ENCODE measurements around the gene DACT2. TPM values are rescaled to one million over a fixed set of nuclear protein-coding genes. Genes with fewer than 3 reads are reported as not detected.

The DACT2 gene
- total and polyA plus RNA-seq, 2 of the 8 experiments (the other 6 are each of a cell fraction or from before 2014, with no cell fraction given) = 2.9 to 3.1 TPM

GRCh38 chr6:168314021-168314420 lies 5.6 kb downstream of the DACT2 start:
- Histone ChIP-seq H3K23me2 (ENCODE audit: low read depth, low read length) (peaks cover 7% of the 10 kb centered on the region; the same call in 1 of the 2 replicates), H2BK20ac (ENCODE audit: low read length) (peak overlapping the region; percentile 68; the same call in 1 of the 2 replicates), H4K91ac (replicated peaks; ENCODE audit: insufficient read length, low read length) (peak overlapping the region; percentile 67), H3K9me3 (ENCODE audit: insufficient read depth in 2 of 2, low read depth in 1 of 2, low read length in 1 of 2) (no peaks in the 10 kb centered on the region), H3K18ac (ENCODE audit: extremely low read depth, low read length) (peak overlapping the region; percentile 94), H4K8ac (ENCODE audit: extremely low read depth, insufficient read depth, low read length) (no peak overlapping the region), H2BK15ac (ENCODE audit: low read length) (peak overlapping the region; percentile 97), H2AFZ (ENCODE audit: low read length) (no peak overlapping the region; the same call in 1 of the 2 replicates), H3K79me1 (ENCODE audit: low read depth, low read length) (no peaks in the 10 kb centered on the region), H3K27ac (ENCODE audit: low read depth, low read length) (0 out of 2 replicates have a peak overlapping the region, but pooled peaks have one; percentile 35), H3K79me2 (ENCODE audit: control insufficient read depth in 1 of 2, insufficient read depth in 2 of 2, low read length in 2 of 2) (no peaks in the 10 kb centered on the region), H2BK12ac (ENCODE audit: low read depth, low read length) (peak overlapping the region; percentile 60; the same call in 1 of the 2 replicates), H2BK120ac (replicated peaks; ENCODE audit: low read depth, low read length) (peak overlapping the region; percentile 60), H4K20me1 (replicated peaks in 1 of 2; ENCODE audit: control insufficient read depth in 1 of 2, insufficient read depth in 2 of 2, low read length in 2 of 2) (peaks cover 0 to 3% of the 10 kb centered on the region in 2 experiments), H3K4me1 (replicated peaks in 1 of 4; ENCODE audit: control insufficient read depth in 3 of 4, insufficient read depth in 4 of 4, low read length in 3 of 4) (peaks cover 12 to 24% (median 16%) of the 10 kb centered on the region in 4 experiments), H3K4ac (replicated peaks; ENCODE audit: insufficient read length, low read depth, low read length) (no peak overlapping the region), H3K27me3 (replicated peaks in 1 of 4; ENCODE audit: control insufficient read depth in 3 of 4, extremely low read depth in 1 of 4, insufficient read depth in 3 of 4, low read length in 3 of 4) (peaks cover 0 to 12% (median 9%) of the 10 kb centered on the region in 4 experiments; a peak in 4 of 7 replicates), H3K9ac (replicated peaks in 1 of 4; ENCODE audit: extremely low read depth in 1 of 4, low read depth in 3 of 4, low read length in 3 of 4) (peak overlapping the region in 2 of 4 experiments; percentile 20 to 34; a peak in 4 of 7 replicates), H3K14ac (ENCODE audit: insufficient read length) (no peak overlapping the region), H3K4me2 (ENCODE audit: insufficient read depth in 1 of 2, low read depth in 2 of 2, low read length in 2 of 2) (peak overlapping the region in 1 of 2 experiments; percentile 56; a peak in 2 of 4 replicates), H3K23ac (ENCODE audit: insufficient read length) (no peak overlapping the region), H2BK5ac (ENCODE audit: low read depth, low read length) (peak overlapping the region; percentile 58; the same call in 1 of the 2 replicates), H3K36me3 (ENCODE audit: control insufficient read depth in 2 of 4, insufficient read depth in 4 of 4, low read length in 3 of 4) (peaks cover 0 to under 1% (median 0%) of the 10 kb centered on the region in 4 experiments; a peak in 1 of 8 replicates), H3K56ac (replicated peaks; ENCODE audit: insufficient read length, low read depth, low read length) (no peak overlapping the region), H2AK5ac (ENCODE audit: low read depth, low read length) (no peak overlapping the region), H4K5ac (ENCODE audit: insufficient read length, low read depth, low read length) (peak overlapping the region; percentile 18), H3K4me3 (ENCODE audit: extremely low read depth in 1 of 4, insufficient read depth in 2 of 4, low read depth in 3 of 4, low read length in 4 of 4) (no peak overlapping the region)
- peak in 1 of 2 experiments; percentile 47 for DNase-seq (ENCODE audit: low read depth in 1 of 2, low spot score in 2 of 2)
- FAIRE-seq = no peak
- WGBS, 2 experiments (ENCODE audit: extremely low coverage in 1 of 2, insufficient coverage in 1 of 2, insufficient read length in 1 of 2, insufficient replicate concordance in 2 of 2, low coverage in 1 of 2, low lambda C conversion rate in 2 of 2, missing lambda C conversion rate in 1 of 2) = 81% methylated on average over 12 of the region's 12 CpGs; no CpG with 5 or more reads in 1 of the 2 experiments
- POLR2A ChIA-PET (ENCODE audit: partially characterized antibody) = interaction anchor here (1.5 kb wide), 1 partner anchor 12 kb away, joined by 8 read pairs; no protein-coding TSS in a partner anchor
- CTCF ChIA-PET (ENCODE audit: partially characterized antibody) = interaction anchor here (1.0 to 1.5 kb wide), 3 partner anchors 19 to 81 kb away, joined by 4 to 7 read pairs (median 4); no protein-coding TSS in a partner anchor
- TF ChIP-seq SIN3A (conservative IDR thresholded peaks at IDR 0.05 in 1 of 2, IDR thresholded peaks at IDR 0.05 in 1 of 2; ENCODE audit: low read depth in 1 of 2, low read length in 2 of 2) (no peak), KDM1A (IDR thresholded peaks at IDR 0.05; ENCODE audit: borderline replicate concordance, low read length) (no peak), HDAC6 (IDR thresholded peaks at IDR 0.05; ENCODE audit: low read depth, low read length) (no peak), NANOG (IDR thresholded peaks at IDR 0.05; ENCODE audit: insufficient read depth, low read depth, low read length, poor library complexity, severe bottlenecking) (no peak), NRF1 (IDR thresholded peaks at IDR 0.05; ENCODE audit: low read depth, low read length) (no peak), RBBP5 (IDR thresholded peaks at IDR 0.05; ENCODE audit: borderline replicate concordance, low read depth, low read length) (no peak), POLR2A (IDR thresholded peaks at IDR 0.05; ENCODE audit: control extremely low read depth in 1 of 2, low read depth in 2 of 2, low read length in 2 of 2) (no peak), ASH2L (IDR thresholded peaks at IDR 0.05; ENCODE audit: low read length) (no peak), JUND (IDR thresholded peaks at IDR 0.05; ENCODE audit: low read length) (no peak), BACH1 (IDR thresholded peaks at IDR 0.05; ENCODE audit: low read length) (no peak), JUN (IDR thresholded peaks at IDR 0.05; ENCODE audit: low read depth, low read length) (no peak), SP1 (IDR thresholded peaks at IDR 0.05; ENCODE audit: low read depth, low read length) (no peak), HDAC2 (IDR thresholded peaks at IDR 0.05; ENCODE audit: borderline replicate concordance in 1 of 2, low read depth in 2 of 2, low read length in 2 of 2) (no peak), SIRT6 (IDR thresholded peaks at IDR 0.05; ENCODE audit: low read length) (no peak)
